ENCODE results near the gene ZFAND3.

ZFAND3 gene

DNA sequence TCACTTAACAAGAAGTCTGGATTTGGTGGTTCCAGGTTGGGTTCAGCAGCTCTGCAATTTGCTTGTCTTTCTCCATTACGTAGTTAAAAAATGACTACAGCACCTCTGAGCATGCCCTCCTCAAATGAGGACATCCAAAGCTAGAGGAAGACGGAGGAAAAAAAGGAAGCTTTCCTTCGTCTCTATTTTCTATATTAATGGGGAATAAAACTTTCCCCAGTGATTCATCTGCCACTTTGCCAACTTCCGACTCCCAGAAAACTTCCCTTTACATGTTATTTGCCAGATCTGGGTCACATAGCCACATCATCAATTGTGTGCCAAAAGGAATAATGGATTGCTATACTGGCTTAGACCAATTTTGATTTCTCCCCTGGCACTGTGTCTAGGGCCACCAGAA lies 69.5 kb downstream of the ZFAND3 start:
- no peak overlapping the region for H2AFZ ChIP-seq (ENCODE audit: low read length)
- TF ChIP-seq EZH2 (optimal IDR thresholded peaks at IDR 0.05; ENCODE audit: low read depth, low read length) (no peak), EZH2phosphoT487 (IDR thresholded peaks at IDR 0.05; ENCODE audit: low read length) (no peak)
- TF ChIP-seq, protein P1, sequence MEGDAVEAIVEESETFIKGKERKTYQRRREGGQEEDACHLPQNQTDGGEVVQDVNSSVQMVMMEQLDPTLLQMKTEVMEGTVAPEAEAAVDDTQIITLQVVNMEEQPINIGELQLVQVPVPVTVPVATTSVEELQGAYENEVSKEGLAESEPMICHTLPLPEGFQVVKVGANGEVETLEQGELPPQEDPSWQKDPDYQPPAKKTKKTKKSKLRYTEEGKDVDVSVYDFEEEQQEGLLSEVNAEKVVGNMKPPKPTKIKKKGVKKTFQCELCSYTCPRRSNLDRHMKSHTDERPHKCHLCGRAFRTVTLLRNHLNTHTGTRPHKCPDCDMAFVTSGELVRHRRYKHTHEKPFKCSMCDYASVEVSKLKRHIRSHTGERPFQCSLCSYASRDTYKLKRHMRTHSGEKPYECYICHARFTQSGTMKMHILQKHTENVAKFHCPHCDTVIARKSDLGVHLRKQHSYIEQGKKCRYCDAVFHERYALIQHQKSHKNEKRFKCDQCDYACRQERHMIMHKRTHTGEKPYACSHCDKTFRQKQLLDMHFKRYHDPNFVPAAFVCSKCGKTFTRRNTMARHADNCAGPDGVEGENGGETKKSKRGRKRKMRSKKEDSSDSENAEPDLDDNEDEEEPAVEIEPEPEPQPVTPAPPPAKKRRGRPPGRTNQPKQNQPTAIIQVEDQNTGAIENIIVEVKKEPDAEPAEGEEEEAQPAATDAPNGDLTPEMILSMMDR (IDR thresholded peaks at IDR 0.05; ENCODE audit: low read length) = no peak
- H3K4me3 ChIP-seq (ENCODE audit: low read length) = no peak overlapping the region
- H3K9me3 ChIP-seq (replicated peaks; ENCODE audit: insufficient read depth, low read length) = no peaks in the 10 kb centered on the region
- H3K9ac ChIP-seq (ENCODE audit: low read length) = no peak overlapping the region
- no peaks in the 10 kb centered on the region for H3K36me3 ChIP-seq (replicated peaks; ENCODE audit: insufficient read depth, low read length)
- H3F3A ChIP-seq (ENCODE audit: insufficient read depth, low read length) = no peaks in the 10 kb centered on the region
- no peak overlapping the region for H3K27ac ChIP-seq (ENCODE audit: low read length)
- H4K20me1 ChIP-seq (ENCODE audit: insufficient read depth, low read length) = no peaks in the 10 kb centered on the region
- H3K4me2 ChIP-seq (ENCODE audit: low read depth, low read length) = no peak overlapping the region
- H3K27me3 ChIP-seq (replicated peaks; ENCODE audit: insufficient read depth, low read length) = no peaks in the 10 kb centered on the region
- DNase-seq = no peak
- no peaks in the 10 kb centered on the region for H3K9me2 ChIP-seq (replicated peaks; ENCODE audit: insufficient read depth, low read length)
- H3K79me2 ChIP-seq (ENCODE audit: low read length) = peaks cover 17% of the 10 kb centered on the region; the same call in 1 of the 2 replicates
- no peaks in the 10 kb centered on the region for H3K4me1 ChIP-seq (ENCODE audit: low read length)

DNA sequence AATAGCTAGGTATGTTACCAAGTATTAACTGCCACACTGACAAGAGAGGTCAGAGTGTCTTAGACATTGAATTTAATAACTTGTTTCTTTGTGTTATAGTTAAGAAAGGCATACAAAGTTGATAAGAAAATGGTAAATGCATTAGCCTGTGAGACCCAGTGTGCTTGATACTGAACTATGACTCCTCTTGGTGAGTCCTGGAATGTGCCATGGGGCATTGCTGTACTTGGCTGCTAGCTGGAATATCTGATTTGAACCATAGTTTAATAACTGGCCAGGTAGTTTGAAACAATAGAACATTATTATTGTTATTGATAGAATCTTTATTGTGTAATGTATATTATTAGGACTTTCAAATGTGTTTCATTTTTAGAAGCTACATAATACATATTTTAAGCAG lies 70.0 kb downstream of the ZFAND3 start:
- no peaks in the 10 kb centered on the region for H3K36me3 ChIP-seq (replicated peaks; ENCODE audit: insufficient read depth, low read length)
- no peak overlapping the region for H3K4me3 ChIP-seq (ENCODE audit: low read length)
- no peak overlapping the region for H3K27ac ChIP-seq (ENCODE audit: low read length)
- no peak for DNase-seq
- H2AFZ ChIP-seq (ENCODE audit: low read length) = no peak overlapping the region
- H3K27me3 ChIP-seq (replicated peaks; ENCODE audit: insufficient read depth, low read length) = no peaks in the 10 kb centered on the region
- TF ChIP-seq, protein P1 (IDR thresholded peaks at IDR 0.05; ENCODE audit: low read length) = no peak
- TF ChIP-seq EZH2 (optimal IDR thresholded peaks at IDR 0.05; ENCODE audit: low read depth, low read length) (no peak), EZH2phosphoT487 (IDR thresholded peaks at IDR 0.05; ENCODE audit: low read length) (no peak)
- peaks cover 18% of the 10 kb centered on the region; the same call in 1 of the 2 replicates for H3K79me2 ChIP-seq (ENCODE audit: low read length)
- no peak overlapping the region for H3K4me2 ChIP-seq (ENCODE audit: low read depth, low read length)
- no peaks in the 10 kb centered on the region for H3K9me2 ChIP-seq (replicated peaks; ENCODE audit: insufficient read depth, low read length)
- no peak overlapping the region for H3K9ac ChIP-seq (ENCODE audit: low read length)
- no peaks in the 10 kb centered on the region for H3F3A ChIP-seq (ENCODE audit: insufficient read depth, low read length)
- H3K4me1 ChIP-seq (ENCODE audit: low read length) = no peaks in the 10 kb centered on the region
- no peaks in the 10 kb centered on the region for H3K9me3 ChIP-seq (replicated peaks; ENCODE audit: insufficient read depth, low read length)
- H4K20me1 ChIP-seq (ENCODE audit: insufficient read depth, low read length) = no peaks in the 10 kb centered on the region

DNA sequence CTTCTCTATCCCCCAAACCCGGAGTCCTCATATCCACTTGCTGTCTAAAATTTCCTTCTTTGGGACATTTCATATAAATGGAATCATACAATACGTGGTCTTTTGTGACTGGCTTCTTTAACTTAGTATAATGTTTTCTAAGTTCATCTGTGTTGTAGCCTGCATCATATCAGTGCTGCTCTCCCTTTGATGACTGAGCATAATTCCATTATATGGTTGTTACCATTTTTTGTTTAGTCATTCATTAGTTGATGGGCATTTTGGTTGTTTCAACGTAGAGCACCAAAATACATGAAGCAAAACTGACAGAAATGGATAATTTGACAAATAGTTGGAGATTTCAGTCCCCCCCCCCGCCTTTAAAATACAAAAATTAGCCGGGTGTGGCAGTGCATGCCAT lies 71.5 kb downstream of the ZFAND3 start:
- H3K4me2 ChIP-seq (ENCODE audit: low read depth, low read length) = no peak overlapping the region

More for the DNA sequence above, 71.5 kb downstream of the ZFAND3 start:
- TF ChIP-seq, protein P1 (IDR thresholded peaks at IDR 0.05; ENCODE audit: low read length) = no peak
- Histone ChIP-seq H2AFZ (ENCODE audit: low read length) (no peak overlapping the region), H4K20me1 (ENCODE audit: insufficient read depth, low read length) (no peaks in the 10 kb centered on the region), H3K4me3 (ENCODE audit: low read length) (no peak overlapping the region), H3F3A (ENCODE audit: insufficient read depth, low read length) (no peaks in the 10 kb centered on the region), H3K27me3 (replicated peaks; ENCODE audit: insufficient read depth, low read length) (no peaks in the 10 kb centered on the region), H3K27ac (ENCODE audit: low read length) (no peak overlapping the region), H3K4me1 (ENCODE audit: low read length) (no peaks in the 10 kb centered on the region), H3K36me3 (replicated peaks; ENCODE audit: insufficient read depth, low read length) (no peaks in the 10 kb centered on the region), H3K9ac (ENCODE audit: low read length) (no peak overlapping the region), H3K9me2 (replicated peaks; ENCODE audit: insufficient read depth, low read length) (no peaks in the 10 kb centered on the region), H3K79me2 (ENCODE audit: low read length) (peaks cover 16% of the 10 kb centered on the region), H3K9me3 (replicated peaks; ENCODE audit: insufficient read depth, low read length) (no peaks in the 10 kb centered on the region)
- DNase-seq = no peak
